ENCODE results near the gene COL16A1. TPM values are rescaled to one million over a fixed set of nuclear protein-coding genes. Genes with fewer than 3 reads are reported as not detected.

The COL16A1 gene
- polyA plus RNA-seq, 2 donors, result 12.2 to 25.2 TPM

DNA sequence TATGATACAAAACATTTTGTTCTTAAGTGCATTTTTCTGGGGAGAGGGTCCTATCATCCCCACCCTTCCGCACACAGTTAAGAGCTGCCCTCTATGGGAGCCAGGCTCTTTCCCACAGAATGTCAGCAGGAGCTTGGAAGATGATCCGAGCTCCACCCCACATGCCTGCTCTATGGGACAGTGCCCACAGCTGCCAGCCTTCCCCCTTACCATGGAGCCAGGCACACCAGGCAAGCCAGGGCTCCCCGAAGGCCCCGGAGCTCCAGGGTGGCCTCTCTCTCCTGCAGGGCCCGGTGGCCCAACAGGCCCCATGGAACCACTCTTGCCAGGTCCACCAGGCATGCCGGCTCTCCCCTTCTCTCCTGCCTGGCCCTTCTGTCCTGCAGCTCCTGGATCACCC is 48.7 kb downstream of the COL16A1 start:
- Histone ChIP-seq H3K4me3 (ENCODE audit: low read depth in 1 of 2, low read length in 2 of 2) (no peak overlapping the region), H3K36me3 (ENCODE audit: control insufficient read depth in 2 of 2, insufficient read depth in 2 of 2, low read length in 1 of 2) (peaks cover 0 to 3% of the 10 kb centered on the region in 2 donors), H3K27me3 (ENCODE audit: control insufficient read depth in 1 of 2, insufficient read depth in 2 of 2, low read length in 2 of 2) (no peaks in the 10 kb centered on the region), H3K4me1 (ENCODE audit: control insufficient read depth in 2 of 2, insufficient read depth in 2 of 2, low read length in 1 of 2) (peaks cover 0 to 1% of the 10 kb centered on the region in 2 donors), H3K9me3 (ENCODE audit: control insufficient read depth in 2 of 2, insufficient read depth in 1 of 2, low read depth in 1 of 2, low read length in 1 of 2) (no peaks in the 10 kb centered on the region), H3K27ac (ENCODE audit: low read depth in 2 of 2, low read length in 1 of 2) (no peak overlapping the region)
- 86 to 89% methylated on average over 6 of the region's 6 CpGs for WGBS, 2 donors

DNA sequence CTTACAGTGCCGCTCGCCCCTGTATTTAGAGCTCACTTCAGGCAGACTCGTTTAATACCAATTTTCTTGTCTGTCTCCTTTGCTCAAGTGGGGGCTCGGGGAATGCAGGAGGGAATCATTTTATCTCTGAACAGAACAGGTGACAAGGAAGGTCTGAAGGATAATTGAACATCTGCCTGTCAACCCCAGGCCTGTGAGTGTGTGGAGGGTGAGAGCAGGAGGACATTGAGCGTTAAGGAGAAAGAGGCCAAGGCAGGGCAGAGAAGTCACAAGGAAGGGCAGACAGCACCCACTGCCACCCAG is 49.4 kb downstream of the COL16A1 start:
- H3K4me3 ChIP-seq (ENCODE audit: low read depth in 1 of 2, low read length in 2 of 2), result no peak overlapping the region
- no peaks in the 10 kb centered on the region for H3K9me3 ChIP-seq (ENCODE audit: control insufficient read depth in 2 of 2, insufficient read depth in 1 of 2, low read depth in 1 of 2, low read length in 1 of 2)
- WGBS, 2 donors, result 92 to 95% methylated on average over 5 of the region's 5 CpGs
- peaks cover 0 to 3% of the 10 kb centered on the region in 2 donors for H3K36me3 ChIP-seq (ENCODE audit: control insufficient read depth in 2 of 2, insufficient read depth in 2 of 2, low read length in 1 of 2)
- H3K4me1 ChIP-seq (ENCODE audit: control insufficient read depth in 2 of 2, insufficient read depth in 2 of 2, low read length in 1 of 2), result peaks cover 0 to 1% of the 10 kb centered on the region in 2 donors
- H3K27me3 ChIP-seq (ENCODE audit: control insufficient read depth in 1 of 2, insufficient read depth in 2 of 2, low read length in 2 of 2), result no peaks in the 10 kb centered on the region
- H3K27ac ChIP-seq (ENCODE audit: low read depth in 2 of 2, low read length in 1 of 2), result no peak overlapping the region

DNA sequence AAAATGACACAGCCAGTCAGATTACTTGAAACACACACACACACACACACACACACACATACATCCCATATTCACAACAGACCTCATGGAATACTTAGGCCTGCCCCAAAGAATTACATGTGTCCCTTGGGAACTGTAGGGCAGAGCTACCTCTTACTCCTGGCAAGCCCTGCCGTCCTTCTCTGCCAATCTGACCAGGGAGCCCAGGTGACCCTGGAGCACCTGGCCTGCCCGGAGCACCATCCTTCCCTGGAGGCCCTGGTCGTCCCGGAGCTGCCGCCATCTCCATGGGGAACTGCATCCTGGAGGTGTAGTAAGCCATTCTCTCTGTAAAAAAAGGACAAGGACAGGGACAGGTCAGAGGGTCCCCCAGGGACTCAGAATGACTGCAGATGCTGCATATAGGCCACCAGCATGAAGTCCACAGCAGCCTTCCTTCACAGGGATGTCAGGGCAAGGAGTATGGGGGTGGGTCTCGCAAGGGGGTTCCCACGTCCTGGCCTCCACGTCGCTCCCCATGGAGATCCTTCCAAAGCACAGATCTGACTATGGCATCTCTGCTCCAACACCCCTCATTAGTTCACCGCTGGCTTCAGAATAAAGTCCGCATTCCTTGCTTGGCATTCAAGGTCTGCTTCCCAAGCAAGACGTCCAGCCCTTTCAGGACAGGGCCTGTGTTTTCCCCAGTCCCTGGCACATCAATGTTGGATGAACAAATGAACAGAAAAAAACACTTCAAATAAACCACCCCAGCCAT is 49.9 kb downstream of the COL16A1 start:
- Histone ChIP-seq H3K27ac (ENCODE audit: low read depth in 2 of 2, low read length in 1 of 2) (no peak overlapping the region), H3K27me3 (ENCODE audit: control insufficient read depth in 1 of 2, insufficient read depth in 2 of 2, low read length in 2 of 2) (no peaks in the 10 kb centered on the region), H3K4me1 (ENCODE audit: control insufficient read depth in 2 of 2, insufficient read depth in 2 of 2, low read length in 1 of 2) (peaks cover 0 to 1% of the 10 kb centered on the region in 2 donors), H3K36me3 (ENCODE audit: control insufficient read depth in 2 of 2, insufficient read depth in 2 of 2, low read length in 1 of 2) (peaks cover 0 to 3% of the 10 kb centered on the region in 2 donors), H3K9me3 (ENCODE audit: control insufficient read depth in 2 of 2, insufficient read depth in 1 of 2, low read depth in 1 of 2, low read length in 1 of 2) (no peaks in the 10 kb centered on the region), H3K4me3 (ENCODE audit: low read depth in 1 of 2, low read length in 2 of 2) (no peak overlapping the region)
- WGBS, 2 donors, result 85 to 86% methylated on average over 12 of the region's 12 CpGs

DNA sequence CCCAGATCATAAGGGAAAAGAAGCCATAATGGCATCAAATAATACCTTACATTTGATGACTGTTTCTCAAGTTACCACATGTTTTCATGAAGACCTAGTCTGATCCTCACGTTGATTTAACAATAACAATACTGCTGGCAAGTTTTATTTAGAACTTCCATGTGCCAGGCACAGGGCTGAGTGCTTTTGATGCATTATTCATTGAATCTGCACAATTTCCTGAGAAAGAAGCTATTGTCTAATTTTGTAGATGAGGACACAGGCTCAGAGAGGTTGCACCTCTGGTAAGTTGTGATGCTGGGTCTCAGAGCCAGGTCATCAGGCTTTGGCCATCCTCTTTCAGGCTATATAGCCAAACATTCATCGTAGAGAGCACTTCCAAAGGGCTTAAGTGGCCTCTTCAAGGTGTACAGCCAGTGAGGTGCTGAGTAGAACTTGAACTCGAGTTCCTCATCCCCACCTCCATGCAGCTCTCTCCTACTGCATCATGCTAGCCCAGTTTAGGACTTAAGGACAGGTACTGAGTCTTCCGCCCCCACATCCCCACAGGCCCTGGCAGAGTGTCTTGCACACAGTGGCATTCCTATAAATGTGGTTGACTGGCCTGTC is 50.8 kb downstream of the COL16A1 start:
- 72 to 79% methylated on average over 4 of the region's 4 CpGs for WGBS, 2 donors
- H3K36me3 ChIP-seq (ENCODE audit: control insufficient read depth in 2 of 2, insufficient read depth in 2 of 2, low read length in 1 of 2), result peaks cover 0 to under 1% of the 10 kb centered on the region in 2 donors
- H3K4me1 ChIP-seq (ENCODE audit: control insufficient read depth in 2 of 2, insufficient read depth in 2 of 2, low read length in 1 of 2), result peaks cover 0 to 1% of the 10 kb centered on the region in 2 donors
- H3K27ac ChIP-seq (ENCODE audit: low read depth in 2 of 2, low read length in 1 of 2), result no peak overlapping the region
- no peak overlapping the region for H3K4me3 ChIP-seq (ENCODE audit: low read depth in 1 of 2, low read length in 2 of 2)
- H3K9me3 ChIP-seq (ENCODE audit: control insufficient read depth in 2 of 2, insufficient read depth in 1 of 2, low read depth in 1 of 2, low read length in 1 of 2), result no peaks in the 10 kb centered on the region
- no peaks in the 10 kb centered on the region for H3K27me3 ChIP-seq (ENCODE audit: control insufficient read depth in 1 of 2, insufficient read depth in 2 of 2, low read length in 2 of 2)

DNA sequence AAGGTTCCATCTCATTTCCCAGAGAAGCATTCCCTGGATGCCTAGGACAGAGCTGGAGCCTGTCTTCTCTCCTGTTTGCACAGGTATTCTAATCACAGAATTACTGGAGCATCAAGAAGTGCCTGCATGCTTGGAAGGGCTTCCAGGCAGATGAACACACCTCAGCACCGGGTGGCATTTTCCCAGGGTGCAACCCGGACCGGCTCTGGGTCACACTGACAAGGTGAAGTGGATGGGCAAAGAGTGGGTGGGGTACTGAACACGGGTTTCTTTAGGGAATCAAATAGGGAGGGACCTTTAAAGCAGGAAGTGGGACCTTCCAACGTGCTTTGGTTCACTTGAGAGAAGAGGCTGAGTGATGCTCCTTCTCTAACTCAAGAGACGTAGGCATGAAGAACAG is 52.1 kb downstream of the COL16A1 start:
- WGBS, 2 donors, result 47 to 52% methylated on average over 6 of the region's 6 CpGs

DNA sequence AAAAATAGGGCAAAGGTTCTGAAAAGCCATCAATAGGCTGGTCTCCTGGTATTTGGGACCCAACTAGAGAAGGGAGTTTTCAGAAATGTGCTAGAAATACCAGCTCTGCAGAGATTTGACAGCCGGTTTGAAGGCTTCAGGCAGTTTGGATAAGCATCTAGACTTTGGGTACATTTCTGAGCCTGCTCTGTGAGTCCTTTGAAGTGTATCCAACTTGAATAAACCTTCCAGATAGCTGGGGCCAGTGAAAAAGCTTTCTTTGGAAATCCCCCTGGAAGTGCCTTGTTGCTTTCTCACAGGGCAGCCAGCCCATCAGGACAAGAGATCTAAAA is 52.8 kb downstream of the COL16A1 start:
- H3K4me1 ChIP-seq (ENCODE audit: control insufficient read depth in 2 of 2, insufficient read depth in 2 of 2, low read length in 1 of 2), result peaks cover 0 to 1% of the 10 kb centered on the region in 2 donors
- 14 to 19% methylated on average over 1 of the region's 1 CpG for WGBS, 2 donors
- H3K36me3 ChIP-seq (ENCODE audit: control insufficient read depth in 2 of 2, insufficient read depth in 2 of 2, low read length in 1 of 2), result no peaks in the 10 kb centered on the region
- H3K27me3 ChIP-seq (ENCODE audit: control insufficient read depth in 1 of 2, insufficient read depth in 2 of 2, low read length in 2 of 2), result no peaks in the 10 kb centered on the region
- no peak overlapping the region for H3K27ac ChIP-seq (ENCODE audit: low read depth in 2 of 2, low read length in 1 of 2)
- H3K9me3 ChIP-seq (ENCODE audit: control insufficient read depth in 2 of 2, insufficient read depth in 1 of 2, low read depth in 1 of 2, low read length in 1 of 2), result no peaks in the 10 kb centered on the region
- no peak overlapping the region for H3K4me3 ChIP-seq (ENCODE audit: low read depth in 1 of 2, low read length in 2 of 2)

More for the DNA sequence above, 52.1 kb downstream of the COL16A1 start:
- Histone ChIP-seq H3K27ac (ENCODE audit: low read depth in 2 of 2, low read length in 1 of 2) (no peak overlapping the region), H3K27me3 (ENCODE audit: control insufficient read depth in 1 of 2, insufficient read depth in 2 of 2, low read length in 2 of 2) (no peaks in the 10 kb centered on the region), H3K36me3 (ENCODE audit: control insufficient read depth in 2 of 2, insufficient read depth in 2 of 2, low read length in 1 of 2) (no peaks in the 10 kb centered on the region), H3K4me1 (ENCODE audit: control insufficient read depth in 2 of 2, insufficient read depth in 2 of 2, low read length in 1 of 2) (peaks cover 0 to 1% of the 10 kb centered on the region in 2 donors), H3K9me3 (ENCODE audit: control insufficient read depth in 2 of 2, insufficient read depth in 1 of 2, low read depth in 1 of 2, low read length in 1 of 2) (no peaks in the 10 kb centered on the region), H3K4me3 (ENCODE audit: low read depth in 1 of 2, low read length in 2 of 2) (no peak overlapping the region)

DNA sequence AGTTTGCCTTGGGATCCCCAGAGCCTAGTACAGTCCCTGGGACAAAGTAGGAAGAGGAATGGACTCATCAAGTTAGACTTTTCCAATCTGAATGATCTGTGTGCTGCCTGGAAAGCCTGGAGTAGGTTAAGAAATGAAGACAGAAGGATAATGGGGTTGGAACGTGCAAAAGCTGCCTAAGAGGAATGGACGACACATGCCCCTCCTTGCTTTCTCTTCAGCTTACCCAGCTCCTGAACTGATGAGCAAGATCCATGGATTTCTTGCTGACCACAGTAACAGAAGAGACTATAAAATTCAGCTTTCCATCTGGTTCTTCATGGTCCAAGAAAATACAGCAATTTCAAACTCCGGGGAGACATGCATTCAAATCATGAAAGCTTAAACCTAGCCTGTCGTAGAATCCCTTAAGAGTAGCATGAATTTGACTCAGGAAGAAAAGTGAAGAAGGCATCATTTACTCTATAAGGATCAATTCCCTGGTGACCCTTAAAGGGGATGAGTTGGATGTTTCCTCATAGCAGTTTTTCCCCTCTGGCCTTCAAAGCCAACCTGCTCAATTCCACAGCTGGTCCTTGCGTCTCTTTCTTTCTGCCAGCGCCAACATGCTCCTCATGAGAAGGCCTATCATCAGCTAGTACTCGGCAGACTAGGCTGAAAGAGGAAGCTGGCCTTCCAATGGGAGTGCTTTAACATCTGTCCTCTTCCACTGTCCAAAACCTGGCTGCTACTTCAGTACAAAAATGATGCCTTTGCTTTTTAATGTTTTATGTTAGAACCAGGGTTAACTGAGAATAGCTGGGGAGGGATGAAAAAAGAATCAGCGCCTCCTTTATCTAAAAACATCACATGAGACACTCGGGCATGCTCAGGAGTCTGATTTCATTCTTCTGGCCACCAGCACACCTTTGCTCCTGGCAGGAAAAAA is 53.4 kb downstream of the COL16A1 start:
- H3K4me3 ChIP-seq (ENCODE audit: low read depth in 1 of 2, low read length in 2 of 2), result no peak overlapping the region
- WGBS, 2 donors, result 54 to 66% methylated on average over 9 of the region's 9 CpGs
- H3K27me3 ChIP-seq (ENCODE audit: control insufficient read depth in 1 of 2, insufficient read depth in 2 of 2, low read length in 2 of 2), result no peaks in the 10 kb centered on the region
- no peaks in the 10 kb centered on the region for H3K36me3 ChIP-seq (ENCODE audit: control insufficient read depth in 2 of 2, insufficient read depth in 2 of 2, low read length in 1 of 2)
- peaks cover 0 to 1% of the 10 kb centered on the region in 2 donors for H3K4me1 ChIP-seq (ENCODE audit: control insufficient read depth in 2 of 2, insufficient read depth in 2 of 2, low read length in 1 of 2)
- no peaks in the 10 kb centered on the region for H3K9me3 ChIP-seq (ENCODE audit: control insufficient read depth in 2 of 2, insufficient read depth in 1 of 2, low read depth in 1 of 2, low read length in 1 of 2)
- H3K27ac ChIP-seq (ENCODE audit: low read depth in 2 of 2, low read length in 1 of 2), result no peak overlapping the region

DNA sequence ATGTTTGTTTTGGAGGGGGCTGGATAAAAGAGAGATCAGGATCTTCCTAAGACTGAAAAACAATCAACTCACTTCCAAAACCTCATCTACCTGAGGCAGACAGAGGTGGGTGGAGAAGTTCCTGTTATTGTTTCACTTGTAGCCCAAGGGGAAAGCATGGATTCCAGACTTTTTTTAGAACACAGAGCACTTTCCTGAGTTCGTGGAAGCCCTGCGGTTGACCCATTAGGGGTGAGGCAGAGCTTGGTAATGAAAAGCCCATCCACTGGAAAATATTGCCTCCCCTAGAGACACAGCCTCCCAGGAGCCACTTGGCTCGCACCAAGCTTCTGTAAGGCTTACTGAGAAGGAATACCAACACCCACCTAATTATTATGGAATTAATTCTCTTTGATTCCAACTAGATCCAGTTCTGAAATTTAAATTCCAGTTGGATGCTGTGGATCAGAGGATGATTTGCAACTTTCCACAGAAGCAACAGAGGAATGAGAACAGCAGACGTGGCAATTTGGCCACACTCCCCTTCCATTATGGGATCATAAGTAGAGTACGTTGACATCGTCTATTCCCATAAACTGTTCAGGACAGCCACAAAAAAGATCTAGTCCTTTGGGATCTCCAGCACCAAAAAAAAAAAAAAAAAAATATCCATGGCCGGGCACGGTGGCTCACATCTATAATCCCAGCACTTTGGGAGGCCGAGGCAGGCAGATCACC is 55.0 kb downstream of the COL16A1 start:
- 58 to 67% methylated on average over 9 of the region's 9 CpGs for WGBS, 2 donors
- H3K36me3 ChIP-seq (ENCODE audit: control insufficient read depth in 2 of 2, insufficient read depth in 2 of 2, low read length in 1 of 2), result no peaks in the 10 kb centered on the region
- H3K27ac ChIP-seq (ENCODE audit: low read depth in 2 of 2, low read length in 1 of 2), result peak overlapping the region in 1 of 2 donors; percentile 14

DNA sequence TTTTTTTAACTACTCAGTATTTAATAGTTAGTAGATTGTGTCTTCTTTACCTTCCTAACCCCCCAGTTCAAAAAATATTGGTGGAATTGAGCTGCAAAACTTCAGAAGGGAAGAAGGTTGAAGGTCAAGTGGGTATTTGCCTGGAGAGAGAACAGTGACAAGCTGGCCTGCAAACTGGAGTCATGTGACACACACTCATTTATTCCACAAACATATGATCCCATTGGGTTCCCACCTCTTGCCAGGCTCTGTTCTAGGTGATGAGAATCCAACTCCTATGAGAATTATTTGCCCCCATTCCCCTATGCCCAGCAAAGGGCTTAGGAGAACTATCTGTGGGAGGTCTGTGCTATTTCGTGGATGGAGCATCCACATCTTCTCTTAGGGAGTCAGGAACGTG is 55.6 kb downstream of the COL16A1 start:
- 42 to 66% methylated on average over 2 of the region's 2 CpGs for WGBS, 2 donors
- H3K27ac ChIP-seq (ENCODE audit: low read depth in 2 of 2, low read length in 1 of 2), result peak overlapping the region in 1 of 2 donors; percentile 14
- H3K9me3 ChIP-seq (ENCODE audit: control insufficient read depth in 2 of 2, insufficient read depth in 1 of 2, low read depth in 1 of 2, low read length in 1 of 2), result no peaks in the 10 kb centered on the region
- H3K36me3 ChIP-seq (ENCODE audit: control insufficient read depth in 2 of 2, insufficient read depth in 2 of 2, low read length in 1 of 2), result no peaks in the 10 kb centered on the region
- no peaks in the 10 kb centered on the region for H3K27me3 ChIP-seq (ENCODE audit: control insufficient read depth in 1 of 2, insufficient read depth in 2 of 2, low read length in 2 of 2)
- H3K4me3 ChIP-seq (ENCODE audit: low read depth in 1 of 2, low read length in 2 of 2), result no peak overlapping the region
- peaks cover 0 to 1% of the 10 kb centered on the region in 2 donors for H3K4me1 ChIP-seq (ENCODE audit: control insufficient read depth in 2 of 2, insufficient read depth in 2 of 2, low read length in 1 of 2)

More for the DNA sequence above, 55.0 kb downstream of the COL16A1 start:
- H3K4me1 ChIP-seq (ENCODE audit: control insufficient read depth in 2 of 2, insufficient read depth in 2 of 2, low read length in 1 of 2), result peaks cover 0 to 1% of the 10 kb centered on the region in 2 donors
- H3K9me3 ChIP-seq (ENCODE audit: control insufficient read depth in 2 of 2, insufficient read depth in 1 of 2, low read depth in 1 of 2, low read length in 1 of 2), result no peaks in the 10 kb centered on the region
- H3K4me3 ChIP-seq (ENCODE audit: low read depth in 1 of 2, low read length in 2 of 2), result no peak overlapping the region
- no peaks in the 10 kb centered on the region for H3K27me3 ChIP-seq (ENCODE audit: control insufficient read depth in 1 of 2, insufficient read depth in 2 of 2, low read length in 2 of 2)
